GM21423 (cell line): ENCODE measurements around the gene ANKRD16.

Source experiments
- ATAC-seq: cut with Tn5 transposase; IDR thresholded peaks from one replicate; pipeline ENCODE4 v1.9.1; 2021; ENCODE audit warnings: mild to moderate bottlenecking, moderate library complexity; ENCODE audit not compliant: unreplicated experiment

ANKRD16 gene

GRCh38 chr10:5812283-5813090, 77.2 kb downstream of the ANKRD16 start:
- ATAC-seq: peak; percentile 23
